Activated CD4-positive, CD25-positive, alpha-beta regulatory T cell (primary cell): ENCODE measurements around the gene ADAMTS8.

Source experiments
- DNase-seq, 4 experiments: peaks; one replicate each; lab custom pipeline; 2025; lab: John Stamatoyannopoulos, UW

Gene ADAMTS8

DNA sequence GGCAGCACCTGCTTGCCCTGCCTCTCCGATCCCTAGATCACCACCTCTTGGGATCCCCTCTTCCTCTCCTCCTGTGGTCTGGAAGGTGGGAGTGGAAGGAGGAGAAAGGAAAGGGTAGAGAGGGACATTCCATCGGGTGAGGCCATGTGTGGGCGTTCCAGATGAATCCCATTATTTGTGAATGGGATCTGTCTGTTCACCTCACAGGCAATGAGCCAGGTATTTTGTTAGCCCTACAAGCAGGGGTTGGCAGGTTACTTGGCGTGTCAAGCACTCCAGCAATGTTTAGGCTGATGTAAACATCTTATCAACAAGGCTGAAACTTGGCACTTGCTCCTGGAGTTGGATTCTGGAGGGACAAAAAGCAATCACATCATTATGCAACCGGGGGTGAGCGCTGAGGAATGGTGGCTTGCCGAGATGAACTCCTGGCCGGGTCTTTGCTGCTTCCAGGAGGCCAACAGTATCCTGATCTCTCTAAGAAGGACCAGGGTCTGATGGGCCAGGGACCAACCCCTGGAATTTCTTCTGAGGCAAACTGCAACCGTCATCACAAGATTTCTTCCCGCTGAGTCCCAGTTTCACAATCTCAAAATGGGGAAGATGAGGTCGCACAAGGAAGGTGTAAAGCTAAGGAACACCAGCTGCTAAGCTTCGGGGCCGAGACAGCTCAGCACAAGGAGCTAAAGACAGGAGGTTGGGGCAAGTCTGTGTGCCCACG, 7.8 kb downstream of the ADAMTS8 start:
- DNase-seq: no peak

DNA sequence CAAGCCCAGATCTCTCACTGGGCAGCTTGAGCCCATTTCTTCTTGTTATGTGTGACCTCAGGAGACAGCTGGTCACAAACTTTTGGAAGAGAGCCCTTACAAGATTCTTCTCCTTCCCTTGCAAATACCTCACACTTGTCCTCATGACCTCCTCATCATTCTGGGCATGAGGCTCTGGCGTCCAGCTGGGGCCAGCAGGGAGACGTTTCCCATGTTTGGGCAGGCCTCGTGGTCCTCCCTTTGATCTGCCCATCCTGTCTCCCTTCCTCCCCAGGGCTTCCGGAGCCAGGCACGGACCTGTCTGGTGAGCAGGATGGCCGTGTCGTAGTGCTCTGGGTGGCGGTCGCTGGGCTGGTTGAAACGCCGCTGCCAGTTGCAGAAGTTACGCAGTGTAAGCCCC, 9.7 kb downstream of the ADAMTS8 start:
- DNase-seq: no peak

- DNase-seq: no peak
Measured at GRCh38 chr11:130418210-130418609, 10.2 kb downstream of the ADAMTS8 start.

- no peak for DNase-seq
Measured at GRCh38 chr11:130416906-130417305, 11.5 kb downstream of the ADAMTS8 start.

DNA sequence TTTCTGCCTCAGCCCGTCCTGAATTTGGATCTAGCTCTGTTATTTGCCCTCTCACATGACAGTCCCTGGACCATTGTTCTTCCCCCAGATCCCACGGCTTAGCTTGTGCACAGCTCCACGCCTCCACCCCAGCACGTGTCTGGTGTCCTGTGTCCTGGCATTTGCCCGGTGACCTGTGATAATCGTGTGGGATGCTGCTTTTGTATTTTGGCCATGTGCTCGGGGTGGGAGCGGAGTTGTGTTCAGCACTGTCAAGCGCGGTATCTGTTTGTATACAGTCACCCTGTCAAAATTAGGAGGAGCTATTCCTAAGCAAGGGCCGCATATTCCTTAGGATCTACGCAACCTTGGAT, 11.9 kb downstream of the ADAMTS8 start:
- DNase-seq: no peak

GRCh38 chr11:130415731-130416529, 12.5 kb downstream of the ADAMTS8 start:
- no peak for DNase-seq

GRCh38 chr11:130414107-130415080, 14.0 kb downstream of the ADAMTS8 start:
- no peak for DNase-seq

- no peak for DNase-seq
Measured at GRCh38 chr11:130413405-130414106, 14.9 kb downstream of the ADAMTS8 start.

DNA sequence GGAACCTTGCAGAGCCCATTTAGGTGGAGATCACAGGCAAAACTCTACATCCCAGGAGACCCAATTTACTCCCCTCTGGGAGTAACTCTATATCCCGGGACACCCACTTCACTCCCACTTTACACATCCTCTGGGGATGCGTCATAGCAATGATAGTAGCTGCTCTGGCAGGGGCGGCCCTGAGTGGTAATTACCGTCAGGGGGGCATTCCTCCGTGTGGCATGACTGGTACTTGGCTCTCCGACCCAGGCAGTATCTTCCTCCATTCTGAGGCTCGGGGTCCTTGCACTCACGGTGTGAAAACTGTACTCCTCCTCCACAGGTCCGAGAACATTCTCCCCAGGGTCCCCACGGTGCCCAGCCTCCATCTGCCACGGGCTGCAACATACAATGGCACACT, 17.2 kb downstream of the ADAMTS8 start:
- no peak for DNase-seq

DNA sequence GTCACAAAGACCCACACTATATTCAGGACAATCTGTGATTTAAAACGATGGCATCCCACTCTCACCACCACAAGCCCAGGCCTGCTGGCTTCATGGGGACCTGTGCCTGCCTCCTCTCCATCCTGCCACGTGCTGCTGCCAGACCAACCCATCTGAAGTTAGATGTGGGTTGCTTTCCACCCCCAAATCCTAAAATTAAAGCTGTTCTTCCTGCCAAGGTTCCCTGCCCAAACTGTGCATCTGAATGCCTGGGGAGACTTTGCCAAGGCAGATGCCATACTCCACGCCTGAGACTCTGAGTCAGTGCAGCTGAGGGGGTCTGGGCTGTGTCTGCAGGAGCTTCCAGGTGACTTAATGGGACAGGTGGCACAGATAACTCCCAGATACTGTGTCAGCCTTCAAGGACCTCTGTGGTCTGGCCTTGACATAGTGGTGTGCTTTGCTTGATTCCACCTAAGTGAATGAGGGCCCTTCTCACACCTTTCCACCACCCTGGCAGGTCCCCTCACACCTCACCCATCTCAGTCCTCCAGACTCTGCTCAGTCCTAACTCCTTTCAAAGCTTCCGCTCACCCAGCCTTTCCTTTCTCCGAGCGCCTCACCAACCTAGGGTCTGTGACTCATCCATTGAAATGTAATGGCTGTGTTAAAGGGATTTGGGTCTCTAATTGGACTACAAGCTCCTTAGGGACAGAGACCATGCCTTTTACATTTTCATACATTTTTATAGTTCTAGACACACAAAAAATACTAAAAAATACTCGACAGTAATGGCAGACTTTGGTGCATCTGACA, 18.6 kb downstream of the ADAMTS8 start:
- DNase-seq: no peak

GRCh38 chr11:130408901-130409300, 19.5 kb downstream of the ADAMTS8 start:
- DNase-seq: no peak

DNA sequence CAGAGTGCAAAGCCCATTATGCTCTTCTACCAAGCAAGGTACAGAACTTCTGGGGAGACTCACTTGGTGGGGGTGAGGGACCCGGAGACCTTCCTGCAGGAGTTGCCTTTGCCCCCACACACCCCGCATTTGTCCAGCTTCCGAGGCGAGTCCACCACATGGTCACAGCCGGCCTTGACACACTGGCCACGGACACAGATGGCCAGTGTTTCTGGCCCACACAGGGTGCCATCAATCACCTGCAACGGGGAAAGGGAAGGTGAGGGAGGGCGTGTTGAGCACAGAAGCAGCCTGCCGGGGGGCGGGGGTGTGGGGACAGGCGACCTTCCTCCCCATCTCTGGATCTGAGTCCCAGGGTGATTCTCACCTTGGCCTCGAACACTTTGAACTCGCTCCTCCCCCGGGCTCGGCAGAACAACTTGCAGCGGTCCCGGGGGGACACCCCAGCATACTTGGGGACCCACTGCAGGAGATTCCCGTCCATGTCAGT, 20.0 kb downstream of the ADAMTS8 start:
- no peak for DNase-seq

DNA sequence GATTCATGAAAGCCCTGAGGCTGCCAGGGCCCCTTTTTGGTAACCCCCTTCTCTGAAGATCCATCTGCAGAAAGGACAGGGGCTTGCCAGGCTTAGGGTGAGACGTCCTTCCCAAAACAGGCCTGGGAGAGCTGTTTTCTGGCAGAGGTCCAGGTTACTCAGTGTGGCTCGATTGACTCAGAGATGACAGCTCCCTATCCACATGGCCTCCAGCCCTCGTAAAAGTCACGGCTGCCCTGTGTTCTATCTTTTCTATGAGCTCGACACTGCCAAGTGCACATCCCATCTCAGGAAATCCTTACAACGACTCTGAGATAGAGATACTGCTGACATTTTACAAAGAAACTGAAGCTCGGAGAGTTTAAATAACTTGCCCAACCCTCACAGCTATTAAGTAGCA, 20.4 kb downstream of the ADAMTS8 start:
- DNase-seq: no peak

- no peak for DNase-seq
Measured at GRCh38 chr11:130405428-130405827, 23.0 kb downstream of the ADAMTS8 start.

GRCh38 chr11:130404727-130405126, 23.7 kb downstream of the ADAMTS8 start:
- DNase-seq: no peak

GRCh38 chr11:130403967-130404366, 24.4 kb downstream of the ADAMTS8 start:
- DNase-seq: no peak

- DNase-seq: no peak
Measured at GRCh38 chr11:130403271-130403804, 25.1 kb downstream of the ADAMTS8 start.

- DNase-seq: no peak
Measured at GRCh38 chr11:130402570-130402969, 25.8 kb downstream of the ADAMTS8 start.

GRCh38 chr11:130400781-130401483, 27.5 kb downstream of the ADAMTS8 start:
- DNase-seq: no peak

- no peak for DNase-seq
Measured at GRCh38 chr11:130399196-130399595, 29.2 kb downstream of the ADAMTS8 start.
